ENCODE data around the gene UTF1. TPM values are rescaled to one million over a fixed set of nuclear protein-coding genes. Genes with fewer than 3 reads are reported as not detected.

The UTF1 gene
- total and polyA plus RNA-seq, 2 donors from 2014 or later: not detected

- DNase-seq (no peak), FAIRE-seq (no peak)
- intact Hi-C loops (cut with DNase I): no loop called here
- H3K9ac ChIP-seq (ENCODE audit: low read length in 3 of 3): no peak overlapping the region
- no peak overlapping the region for H3K4me3 ChIP-seq (ENCODE audit: low read length in 3 of 3)
- H3K36me3 ChIP-seq (ENCODE audit: control insufficient read depth in 2 of 3, insufficient read depth in 3 of 3, low read length in 3 of 3): peaks cover 0 to 2% (median 0%) of the 10 kb centered on the region in 3 donors
- H3K9me3 ChIP-seq (ENCODE audit: control insufficient read depth in 2 of 3, insufficient read depth in 1 of 3, low read length in 3 of 3): no peaks in the 10 kb centered on the region
- peaks cover 0 to 4% (median 0%) of the 10 kb centered on the region in 3 donors for H3K4me1 ChIP-seq (ENCODE audit: control insufficient read depth in 2 of 3, insufficient read depth in 2 of 3, low read depth in 1 of 3, low read length in 3 of 3)
- H3K27me3 ChIP-seq (ENCODE audit: control insufficient read depth, insufficient read depth, low read length): peaks cover 7% of the 10 kb centered on the region
- H3K27ac ChIP-seq (ENCODE audit: low read depth in 2 of 2, low read length in 2 of 2): no peak overlapping the region
- TF ChIP-seq CTCF (IDR thresholded peaks at IDR 0.05; ENCODE audit: borderline replicate concordance, extremely low read depth, insufficient read depth): no peak
Observed at GRCh38 chr10:133238466-133238804, 8.4 kb downstream of the UTF1 start.

- intact Hi-C loops (cut with DNase I): no loop called here
- Histone ChIP-seq H3K27ac (ENCODE audit: low read depth in 2 of 2, low read length in 2 of 2) (no peak overlapping the region), H3K4me1 (ENCODE audit: control insufficient read depth in 2 of 3, insufficient read depth in 2 of 3, low read depth in 1 of 3, low read length in 3 of 3) (peaks cover 0 to 4% (median 0%) of the 10 kb centered on the region in 3 donors), H3K9me3 (ENCODE audit: control insufficient read depth in 2 of 3, insufficient read depth in 1 of 3, low read length in 3 of 3) (no peaks in the 10 kb centered on the region), H3K4me3 (ENCODE audit: low read length in 3 of 3) (no peak overlapping the region), H3K9ac (ENCODE audit: low read length in 3 of 3) (no peak overlapping the region), H3K27me3 (ENCODE audit: control insufficient read depth, insufficient read depth, low read length) (peaks cover 6% of the 10 kb centered on the region), H3K36me3 (ENCODE audit: control insufficient read depth in 2 of 3, insufficient read depth in 3 of 3, low read length in 3 of 3) (peaks cover 0 to 2% (median 0%) of the 10 kb centered on the region in 3 donors)
- no peak for DNase-seq
- no peak for TF ChIP-seq CTCF (IDR thresholded peaks at IDR 0.05; ENCODE audit: borderline replicate concordance, extremely low read depth, insufficient read depth)
- FAIRE-seq: no peak
Observed at GRCh38 chr10:133239990-133240389, 10.0 kb downstream of the UTF1 start.

GRCh38 chr10:133241501-133242205 lies 11.6 kb downstream of the UTF1 start:
- peak in 2 of 5 donors; percentile 31 to 46 for DNase-seq
- peaks cover 0 to 4% (median 0%) of the 10 kb centered on the region in 3 donors for H3K4me1 ChIP-seq (ENCODE audit: control insufficient read depth in 2 of 3, insufficient read depth in 2 of 3, low read depth in 1 of 3, low read length in 3 of 3)
- H3K9me3 ChIP-seq (ENCODE audit: control insufficient read depth in 2 of 3, insufficient read depth in 1 of 3, low read length in 3 of 3): no peaks in the 10 kb centered on the region
- H3K4me3 ChIP-seq (ENCODE audit: low read length in 3 of 3): no peak overlapping the region
- FAIRE-seq: no peak
- no peak overlapping the region for H3K27ac ChIP-seq (ENCODE audit: low read depth in 2 of 2, low read length in 2 of 2)
- peaks cover 6% of the 10 kb centered on the region for H3K27me3 ChIP-seq (ENCODE audit: control insufficient read depth, insufficient read depth, low read length)
- peaks cover 0 to 2% (median 0%) of the 10 kb centered on the region in 3 donors for H3K36me3 ChIP-seq (ENCODE audit: control insufficient read depth in 2 of 3, insufficient read depth in 3 of 3, low read length in 3 of 3)
- no peak overlapping the region for H3K9ac ChIP-seq (ENCODE audit: low read length in 3 of 3)
- intact Hi-C loops (cut with DNase I): no loop called here
- TF ChIP-seq CTCF (IDR thresholded peaks at IDR 0.05; ENCODE audit: borderline replicate concordance, extremely low read depth, insufficient read depth): no peak

Data from kidney (tissue), 14 donors.